Middle frontal gyrus (tissue), 1 donor: ENCODE results near the gene KLRC1.
"Not testable (repeated sequence)": the region's sequence is repeated elsewhere in the genome, so short reads cannot be mapped to it uniquely, and the experiment has no call there.

Source experiments
- DNase-seq: peaks from one replicate; pipeline ENCODE4 v3.0.0-alpha.2; 2015; ENCODE audit warnings: low spot score; ENCODE audit errors: extremely low spot score

The KLRC1 gene

GRCh38 chr12:10453156-10453555 lies at the start of gene KLRC1:
Gene KLRC1, minus strand, starts transcription at chr12:10453377. Its CDS starts 2,221 bp downstream, at chr12:10451156.
- no peak for DNase-seq

DNA sequence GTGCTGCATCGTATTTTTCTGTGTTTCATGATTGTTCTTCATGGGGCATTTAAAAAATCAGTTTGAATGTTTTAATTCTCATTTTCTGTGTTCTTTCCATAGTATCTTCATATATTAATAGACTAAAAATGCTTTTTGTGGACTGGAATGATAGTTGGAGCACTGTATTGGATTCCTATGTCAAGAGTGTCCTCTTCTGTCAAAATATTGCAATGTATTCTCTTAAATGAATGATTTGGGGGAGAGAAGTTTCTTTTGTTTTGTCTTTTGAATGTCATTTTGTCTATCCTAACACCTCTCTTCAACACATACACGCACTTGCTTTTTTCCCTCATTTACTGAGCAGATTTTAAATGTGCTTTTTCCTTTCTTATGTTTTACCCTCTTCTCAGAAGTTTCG lies 47.9 kb upstream of the KLRC1 start:
- DNase-seq = no peak

- no peak for DNase-seq
These were observed 44.9 kb upstream of the KLRC1 start for GRCh38 chr12:10498042-10498441.

- no peak for DNase-seq
These were observed 44.4 kb upstream of the KLRC1 start for GRCh38 chr12:10497602-10498001.

GRCh38 chr12:10491766-10492165 lies 38.6 kb upstream of the KLRC1 start:
- DNase-seq = no peak

GRCh38 chr12:10487328-10487727 lies 34.2 kb upstream of the KLRC1 start:
- DNase-seq = not testable (repeated sequence)

DNA sequence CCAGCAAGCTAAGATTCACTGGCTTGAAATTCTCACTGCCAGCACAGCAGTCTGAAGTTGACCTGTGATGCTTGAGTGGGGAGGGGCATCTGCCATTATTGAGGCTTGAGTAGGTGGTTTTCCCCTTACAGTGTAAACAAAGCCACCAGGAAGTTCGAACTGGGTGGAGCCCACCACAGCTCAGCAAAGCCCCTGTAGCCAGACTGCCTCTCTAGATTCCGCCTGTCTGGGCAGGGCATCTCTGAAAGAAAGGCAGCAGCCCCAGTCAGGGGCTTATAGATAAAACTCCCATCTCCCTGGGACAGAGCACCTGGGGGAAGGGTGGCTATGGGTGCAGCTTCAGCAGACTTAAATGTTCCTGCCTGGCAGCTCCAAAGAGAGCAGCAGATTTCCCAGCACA lies 28.7 kb upstream of the KLRC1 start:
- DNase-seq = not testable (repeated sequence)

DNA sequence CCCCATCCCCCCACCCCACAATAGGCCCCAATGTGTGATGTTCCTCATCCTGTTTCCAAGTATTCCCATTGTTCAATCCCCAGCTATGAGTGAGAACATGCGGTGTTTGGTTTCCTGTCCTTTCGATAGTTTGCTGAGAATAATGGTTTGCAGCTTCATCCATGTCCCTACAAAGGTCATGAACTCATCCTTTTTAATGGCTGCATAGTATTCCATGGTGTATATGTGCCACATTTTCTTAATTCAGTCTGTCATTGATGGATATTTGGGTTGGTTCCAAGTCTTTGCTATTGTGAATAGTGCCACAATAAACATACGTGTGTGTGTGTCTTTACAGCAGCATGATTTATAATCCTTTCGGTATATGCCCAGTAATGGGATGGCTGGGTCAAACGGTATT lies 19.6 kb upstream of the KLRC1 start:
- not testable (repeated sequence) for DNase-seq

DNA sequence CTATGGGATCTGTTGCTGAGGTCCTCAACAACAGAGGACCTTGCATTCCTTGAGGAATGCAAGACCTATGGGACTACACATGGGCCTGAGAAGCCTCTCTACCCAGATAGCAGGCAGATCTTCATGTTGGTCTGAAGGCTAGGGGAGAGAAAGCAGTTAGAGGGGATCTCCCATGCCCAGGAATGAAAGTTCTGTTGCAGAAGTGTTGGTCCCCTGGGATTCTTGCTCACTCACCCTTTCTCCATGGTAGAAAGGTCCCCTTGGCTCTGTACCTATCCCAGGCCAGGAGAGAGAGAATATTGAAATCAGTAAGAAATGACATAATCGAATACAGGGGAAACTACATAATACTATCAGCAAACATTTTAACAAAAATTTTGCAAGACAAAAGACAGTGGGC lies 16.5 kb upstream of the KLRC1 start:
- DNase-seq = no peak

GRCh38 chr12:10466311-10466710 lies 13.1 kb upstream of the KLRC1 start:
- DNase-seq = no peak

DNA sequence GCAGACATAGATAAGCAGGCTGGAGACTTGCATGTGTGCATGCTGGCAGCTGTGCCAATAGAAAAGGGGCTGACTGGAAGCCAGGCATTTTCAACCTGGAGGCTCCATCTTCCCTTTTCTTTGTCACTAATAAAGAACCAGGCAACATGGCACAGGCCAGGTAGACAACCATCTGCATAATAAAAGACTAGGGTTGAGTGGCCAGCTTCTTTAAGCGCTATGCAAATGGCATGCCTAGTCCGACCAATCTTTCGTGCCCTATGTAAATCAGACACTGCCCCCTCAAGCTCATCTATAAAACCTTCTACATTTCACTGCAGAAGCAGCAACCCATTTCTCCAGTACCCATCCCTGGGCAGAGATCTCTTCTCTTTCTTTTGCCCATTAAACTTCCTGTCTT lies 4.6 kb upstream of the KLRC1 start:
- DNase-seq = no peak

- DNase-seq = no peak
These were observed 3.7 kb upstream of the KLRC1 start for GRCh38 chr12:10456856-10457255.

DNA sequence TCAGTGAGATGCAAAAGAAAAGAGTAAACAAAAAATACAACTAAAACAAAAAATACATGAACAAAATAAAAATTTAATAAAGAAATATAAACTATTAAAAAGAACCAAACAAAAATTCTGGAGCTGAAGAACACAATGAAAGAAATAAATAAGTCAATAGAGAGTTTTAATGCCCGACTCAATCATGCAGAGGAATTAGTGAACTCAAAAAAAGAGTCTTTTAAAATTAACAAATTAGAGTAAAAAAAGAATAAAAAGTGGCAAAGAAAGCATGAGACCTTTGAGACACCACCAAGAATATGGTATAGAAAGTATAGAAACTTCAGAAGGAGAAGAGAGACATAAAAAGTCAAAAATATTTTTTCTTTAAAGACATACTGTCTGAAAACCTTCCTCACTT lies 2.6 kb upstream of the KLRC1 start:
- DNase-seq = no peak

GRCh38 chr12:10454531-10454930 lies 1.4 kb upstream of the KLRC1 start:
- no peak for DNase-seq

DNA sequence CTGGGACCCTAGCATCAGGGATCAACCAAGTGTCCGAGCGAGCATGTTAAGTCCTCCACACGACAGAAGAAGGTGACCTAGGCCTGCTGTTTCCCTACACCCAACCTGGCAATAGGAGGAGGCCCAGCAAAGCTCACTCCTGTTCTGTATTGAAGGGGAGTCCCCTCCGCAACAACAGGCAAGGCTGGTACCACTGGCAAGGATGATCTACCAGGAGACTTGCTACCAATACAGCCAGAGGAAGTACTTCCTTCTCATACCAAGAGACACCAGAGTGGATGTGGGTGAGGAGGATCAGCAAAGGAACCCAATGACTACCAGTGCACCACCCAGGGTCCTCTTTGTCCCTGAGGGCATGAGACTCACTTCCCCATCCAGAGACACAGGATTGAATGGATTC lies 4.9 kb downstream of the KLRC1 start:
- DNase-seq = no peak

- DNase-seq = not testable (repeated sequence)
These were observed 7.1 kb downstream of the KLRC1 start for GRCh38 chr12:10446052-10446451.

DNA sequence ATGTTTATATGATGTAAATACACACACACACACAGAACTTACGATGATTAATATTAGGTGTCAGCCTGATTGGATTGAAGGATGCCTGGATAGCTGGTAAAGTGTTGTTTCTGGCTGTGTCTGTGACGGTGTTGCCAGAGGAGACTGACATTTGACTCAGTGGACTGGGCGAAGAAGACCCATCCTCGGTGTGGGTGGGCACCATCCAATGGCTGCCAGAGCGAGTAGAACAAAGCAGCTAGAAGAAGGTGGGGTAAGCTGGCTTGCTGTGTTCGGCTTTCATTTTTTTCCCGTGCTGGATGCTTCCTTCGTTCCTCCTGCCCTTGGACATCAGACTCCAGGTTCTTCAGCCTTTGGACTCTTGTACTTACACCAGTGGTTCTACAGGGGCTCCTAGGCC lies 12.0 kb downstream of the KLRC1 start:
- not testable (repeated sequence) for DNase-seq

GRCh38 chr12:10439608-10440274 lies 13.4 kb downstream of the KLRC1 start:
- DNase-seq = not testable (repeated sequence)

DNA sequence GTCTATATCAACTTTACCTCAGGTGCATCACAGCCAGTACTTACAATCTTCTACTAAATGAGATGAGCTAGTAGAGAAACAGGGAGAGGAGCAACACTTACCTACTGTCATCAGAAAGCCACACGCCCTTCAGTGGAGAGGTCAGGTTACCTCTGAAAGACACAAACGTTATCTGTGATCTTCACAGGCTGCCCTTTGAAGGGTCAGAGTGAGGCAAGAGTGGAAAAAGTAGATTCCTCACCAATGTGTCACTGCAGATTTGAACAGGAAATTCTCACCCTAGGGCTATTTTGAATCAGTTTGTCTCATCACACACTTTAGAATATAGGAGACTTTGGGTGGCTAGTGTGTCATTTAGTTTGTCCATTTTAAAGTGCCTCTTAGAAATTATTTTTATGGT lies 15.6 kb downstream of the KLRC1 start:
- not testable (repeated sequence) for DNase-seq

DNA sequence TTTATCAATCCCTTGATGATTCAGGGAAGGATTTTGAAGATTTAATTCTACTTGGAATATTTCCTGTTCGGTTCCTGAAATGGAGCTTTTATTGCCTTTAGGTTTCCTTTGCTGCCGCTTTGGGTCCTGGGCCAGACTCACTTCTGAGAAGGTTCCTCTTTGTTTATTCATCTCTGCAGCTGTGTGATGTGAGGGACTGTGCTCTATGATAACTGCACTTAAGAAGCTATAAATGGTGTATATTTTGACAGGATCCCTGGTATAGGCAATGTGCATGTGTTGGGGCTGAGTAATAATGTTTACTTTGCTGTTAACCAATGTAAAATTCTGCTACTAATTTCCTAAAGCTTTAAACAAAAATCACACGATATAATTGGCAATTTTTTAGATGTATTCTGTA lies 17.4 kb downstream of the KLRC1 start, which contains the start of gene KLRC2:
Gene KLRC2, minus strand, starts transcription at position 195 of the 400 bp plus-strand sequence. Its CDS starts 24 bp downstream, at position 171.
- DNase-seq = not testable (repeated sequence)

GRCh38 chr12:10430623-10431022 lies 22.6 kb downstream of the KLRC1 start:
- DNase-seq = not testable (repeated sequence)

GRCh38 chr12:10425938-10426337 lies 27.2 kb downstream of the KLRC1 start:
- DNase-seq = not testable (repeated sequence)

- not testable (repeated sequence) for DNase-seq
These were observed 28.8 kb downstream of the KLRC1 start for GRCh38 chr12:10424260-10424899.
